ENCODE results near the gene DCAF12. TPM values are rescaled to one million over a fixed set of nuclear protein-coding genes. Genes with fewer than 3 reads are reported as not detected.
A peak's percentile ranks its signal among the peaks of the same experiment; 100 is the strongest.

Gene DCAF12
- polyA plus RNA-seq, 1 donor from 2014 or later = 37.7 TPM

DNA sequence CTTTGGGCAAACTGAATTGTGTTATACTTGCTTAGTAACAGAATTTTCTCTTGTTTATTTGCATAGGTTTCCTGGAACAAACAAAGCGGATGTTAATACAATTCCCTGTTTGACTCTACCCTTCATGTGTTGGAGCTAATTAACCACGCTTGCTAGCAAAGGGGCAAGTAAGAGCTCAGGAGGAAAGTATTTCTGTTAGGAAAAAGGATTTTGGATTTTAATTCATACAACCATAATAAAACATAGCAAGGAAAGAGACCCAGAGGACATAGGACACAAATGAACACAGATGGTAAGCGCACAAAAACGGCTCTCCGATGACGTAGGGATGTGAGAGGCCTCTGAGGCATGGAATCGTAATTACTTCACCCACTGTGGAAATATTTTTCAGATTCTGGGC, 5.1 kb upstream of the DCAF12 start:
- no peak for TF ChIP-seq EP300 (conservative IDR thresholded peaks at IDR 0.05; ENCODE audit: poor library complexity, severe bottlenecking)
- no peak for TF ChIP-seq MXI1 (conservative IDR thresholded peaks at IDR 0.05; ENCODE audit: poor library complexity, severe bottlenecking)
- no peak for TF ChIP-seq RAD21 (conservative IDR thresholded peaks at IDR 0.05)
- TF ChIP-seq EZH2 (IDR thresholded peaks at IDR 0.05; ENCODE audit: borderline replicate concordance, insufficient read depth, low read length, poor library complexity, severe bottlenecking) = no peak
- TF ChIP-seq TAF1 (IDR thresholded peaks at IDR 0.05; ENCODE audit: low read depth) = no peak
- TF ChIP-seq SMC3 (conservative IDR thresholded peaks at IDR 0.05; ENCODE audit: poor library complexity) = no peak
- TF ChIP-seq, protein P1, sequence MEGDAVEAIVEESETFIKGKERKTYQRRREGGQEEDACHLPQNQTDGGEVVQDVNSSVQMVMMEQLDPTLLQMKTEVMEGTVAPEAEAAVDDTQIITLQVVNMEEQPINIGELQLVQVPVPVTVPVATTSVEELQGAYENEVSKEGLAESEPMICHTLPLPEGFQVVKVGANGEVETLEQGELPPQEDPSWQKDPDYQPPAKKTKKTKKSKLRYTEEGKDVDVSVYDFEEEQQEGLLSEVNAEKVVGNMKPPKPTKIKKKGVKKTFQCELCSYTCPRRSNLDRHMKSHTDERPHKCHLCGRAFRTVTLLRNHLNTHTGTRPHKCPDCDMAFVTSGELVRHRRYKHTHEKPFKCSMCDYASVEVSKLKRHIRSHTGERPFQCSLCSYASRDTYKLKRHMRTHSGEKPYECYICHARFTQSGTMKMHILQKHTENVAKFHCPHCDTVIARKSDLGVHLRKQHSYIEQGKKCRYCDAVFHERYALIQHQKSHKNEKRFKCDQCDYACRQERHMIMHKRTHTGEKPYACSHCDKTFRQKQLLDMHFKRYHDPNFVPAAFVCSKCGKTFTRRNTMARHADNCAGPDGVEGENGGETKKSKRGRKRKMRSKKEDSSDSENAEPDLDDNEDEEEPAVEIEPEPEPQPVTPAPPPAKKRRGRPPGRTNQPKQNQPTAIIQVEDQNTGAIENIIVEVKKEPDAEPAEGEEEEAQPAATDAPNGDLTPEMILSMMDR (IDR thresholded peaks at IDR 0.05; ENCODE audit: poor library complexity, severe bottlenecking) = no peak
- TF ChIP-seq, protein P2, sequence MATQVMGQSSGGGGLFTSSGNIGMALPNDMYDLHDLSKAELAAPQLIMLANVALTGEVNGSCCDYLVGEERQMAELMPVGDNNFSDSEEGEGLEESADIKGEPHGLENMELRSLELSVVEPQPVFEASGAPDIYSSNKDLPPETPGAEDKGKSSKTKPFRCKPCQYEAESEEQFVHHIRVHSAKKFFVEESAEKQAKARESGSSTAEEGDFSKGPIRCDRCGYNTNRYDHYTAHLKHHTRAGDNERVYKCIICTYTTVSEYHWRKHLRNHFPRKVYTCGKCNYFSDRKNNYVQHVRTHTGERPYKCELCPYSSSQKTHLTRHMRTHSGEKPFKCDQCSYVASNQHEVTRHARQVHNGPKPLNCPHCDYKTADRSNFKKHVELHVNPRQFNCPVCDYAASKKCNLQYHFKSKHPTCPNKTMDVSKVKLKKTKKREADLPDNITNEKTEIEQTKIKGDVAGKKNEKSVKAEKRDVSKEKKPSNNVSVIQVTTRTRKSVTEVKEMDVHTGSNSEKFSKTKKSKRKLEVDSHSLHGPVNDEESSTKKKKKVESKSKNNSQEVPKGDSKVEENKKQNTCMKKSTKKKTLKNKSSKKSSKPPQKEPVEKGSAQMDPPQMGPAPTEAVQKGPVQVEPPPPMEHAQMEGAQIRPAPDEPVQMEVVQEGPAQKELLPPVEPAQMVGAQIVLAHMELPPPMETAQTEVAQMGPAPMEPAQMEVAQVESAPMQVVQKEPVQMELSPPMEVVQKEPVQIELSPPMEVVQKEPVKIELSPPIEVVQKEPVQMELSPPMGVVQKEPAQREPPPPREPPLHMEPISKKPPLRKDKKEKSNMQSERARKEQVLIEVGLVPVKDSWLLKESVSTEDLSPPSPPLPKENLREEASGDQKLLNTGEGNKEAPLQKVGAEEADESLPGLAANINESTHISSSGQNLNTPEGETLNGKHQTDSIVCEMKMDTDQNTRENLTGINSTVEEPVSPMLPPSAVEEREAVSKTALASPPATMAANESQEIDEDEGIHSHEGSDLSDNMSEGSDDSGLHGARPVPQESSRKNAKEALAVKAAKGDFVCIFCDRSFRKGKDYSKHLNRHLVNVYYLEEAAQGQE (IDR thresholded peaks at IDR 0.05; ENCODE audit: borderline replicate concordance) = no peak
- TF ChIP-seq POLR2AphosphoS5 (IDR thresholded peaks at IDR 0.05) = no peak
- H3K9ac ChIP-seq (ENCODE audit: low read length) = no peak overlapping the region

DNA sequence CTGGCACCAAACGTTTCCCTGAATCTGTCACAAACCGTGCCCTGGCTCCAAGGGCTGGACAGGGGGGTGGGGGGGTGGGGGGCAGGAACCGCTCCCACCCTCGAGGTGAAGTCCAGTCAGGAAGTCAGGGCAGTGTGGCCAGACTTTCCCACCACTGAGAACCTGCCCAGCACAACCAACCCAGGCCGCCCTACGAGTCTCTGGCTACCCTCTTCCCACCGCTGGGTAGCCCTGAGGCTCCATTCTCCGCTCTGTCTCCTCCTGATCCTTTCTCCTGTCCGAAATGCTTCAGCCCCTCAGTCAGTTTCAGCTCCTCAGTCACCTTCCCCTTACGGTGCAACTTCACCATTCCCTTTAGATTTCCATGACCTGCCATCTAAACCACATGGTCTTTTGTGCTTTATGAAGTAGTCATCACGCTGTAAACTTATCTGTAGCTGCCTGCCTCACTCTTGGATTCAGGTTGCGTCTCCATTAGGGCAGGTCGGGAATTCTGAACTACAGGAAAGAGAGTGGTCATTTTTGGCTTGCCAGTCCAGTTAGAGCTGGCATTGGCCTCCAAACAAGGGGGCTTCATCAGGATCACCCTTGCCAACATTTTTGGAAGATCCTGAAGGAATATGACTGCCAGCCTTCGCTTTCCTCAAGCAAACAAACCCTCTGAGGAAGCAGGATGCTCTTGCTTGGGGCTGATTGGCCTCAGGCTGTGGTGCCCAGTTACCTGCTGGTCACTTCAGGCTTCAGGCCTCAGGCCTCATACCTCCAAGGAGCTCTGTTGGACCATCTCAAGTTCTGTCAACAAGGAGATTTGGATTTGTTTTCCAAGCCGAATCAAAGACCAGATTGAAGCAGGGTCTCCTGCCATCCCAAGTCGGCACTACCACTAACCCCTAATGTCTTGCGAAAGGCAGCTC, 794 bp upstream of the DCAF12 start:
- H2AFZ ChIP-seq (ENCODE audit: low read depth, low read length) = peak overlapping the region; percentile 98
- TF ChIP-seq RAD21 (conservative IDR thresholded peaks at IDR 0.05) (no peak), TAF1 (IDR thresholded peaks at IDR 0.05; ENCODE audit: low read depth) (no peak), EP300 (conservative IDR thresholded peaks at IDR 0.05; ENCODE audit: poor library complexity, severe bottlenecking) (no peak), EZH2 (IDR thresholded peaks at IDR 0.05; ENCODE audit: borderline replicate concordance, insufficient read depth, low read length, poor library complexity, severe bottlenecking) (no peak), MXI1 (conservative IDR thresholded peaks at IDR 0.05; ENCODE audit: poor library complexity, severe bottlenecking) (no peak), SMC3 (conservative IDR thresholded peaks at IDR 0.05; ENCODE audit: poor library complexity) (no peak), POLR2AphosphoS5 (IDR thresholded peaks at IDR 0.05) (no peak)
- TF ChIP-seq, protein P1 (IDR thresholded peaks at IDR 0.05; ENCODE audit: poor library complexity, severe bottlenecking) = no peak
- TF ChIP-seq, protein P2 (IDR thresholded peaks at IDR 0.05; ENCODE audit: borderline replicate concordance) = no peak

More for the DNA sequence above, 5.1 kb upstream of the DCAF12 start:
- Histone ChIP-seq H3K27ac (ENCODE audit: low read length) (no peak overlapping the region), H4K20me1 (ENCODE audit: insufficient read depth) (no peaks in the 10 kb centered on the region), H3K27me3 (ENCODE audit: insufficient read depth, low read depth, low read length) (no peaks in the 10 kb centered on the region), H3K4me3 (ENCODE audit: low read length) (no peak overlapping the region), H2AFZ (ENCODE audit: low read depth, low read length) (no peak overlapping the region), H3K36me3 (ENCODE audit: insufficient read depth, low read length) (no peaks in the 10 kb centered on the region), H3K4me2 (ENCODE audit: low read length) (no peak overlapping the region), H3K79me2 (replicated peaks; ENCODE audit: insufficient read depth, low read length) (no peaks in the 10 kb centered on the region), H3F3A (ENCODE audit: insufficient read depth, low read length, poor library complexity, severe bottlenecking) (no peaks in the 10 kb centered on the region), H3K9me2 (ENCODE audit: insufficient read depth, low read length) (no peaks in the 10 kb centered on the region), H3K9me3 (ENCODE audit: low read length) (no peaks in the 10 kb centered on the region)

More for the DNA sequence above, 794 bp upstream of the DCAF12 start:
- Histone ChIP-seq H3K9me3 (ENCODE audit: low read length) (no peaks in the 10 kb centered on the region), H3K79me2 (replicated peaks; ENCODE audit: insufficient read depth, low read length) (peaks cover 36% of the 10 kb centered on the region), H3K4me3 (ENCODE audit: low read length) (peak overlapping the region; percentile 85), H3K27me3 (ENCODE audit: insufficient read depth, low read depth, low read length) (no peaks in the 10 kb centered on the region), H4K20me1 (ENCODE audit: insufficient read depth) (no peaks in the 10 kb centered on the region), H3K36me3 (ENCODE audit: insufficient read depth, low read length) (peaks cover 4% of the 10 kb centered on the region), H3K4me2 (ENCODE audit: low read length) (peak overlapping the region; percentile 55), H3F3A (ENCODE audit: insufficient read depth, low read length, poor library complexity, severe bottlenecking) (no peaks in the 10 kb centered on the region), H3K9ac (ENCODE audit: low read length) (peak overlapping the region; percentile 95), H3K9me2 (ENCODE audit: insufficient read depth, low read length) (no peaks in the 10 kb centered on the region), H3K27ac (ENCODE audit: low read length) (peak overlapping the region; percentile 93)

Data from neural cell (in vitro differentiated cells).